ENCODE measurements around the gene RDM1.
"Not testable (repeated sequence)": the region's sequence is repeated elsewhere in the genome, so short reads cannot be mapped to it uniquely, and the experiment has no call there.

The RDM1 gene

GRCh38 chr17:35898283-35899070 lies 32.1 kb downstream of the RDM1 start:
- DNase-seq (ENCODE audit: low spot score), result no peak

- not testable (repeated sequence) for DNase-seq (ENCODE audit: low spot score)
Observed at GRCh38 chr17:35897772-35898171, 32.8 kb downstream of the RDM1 start.

GRCh38 chr17:35895636-35896587 lies 34.7 kb downstream of the RDM1 start:
- no peak for DNase-seq (ENCODE audit: low spot score)

- DNase-seq (ENCODE audit: low spot score), result no peak
Observed at GRCh38 chr17:35894206-35894605, 36.4 kb downstream of the RDM1 start.

GRCh38 chr17:35893751-35894150 lies 36.8 kb downstream of the RDM1 start:
- DNase-seq (ENCODE audit: low spot score), result no peak

GRCh38 chr17:35892091-35893035 lies 38.2 kb downstream of the RDM1 start:
- DNase-seq (ENCODE audit: low spot score), result no peak

- DNase-seq (ENCODE audit: low spot score), result no peak
Observed at GRCh38 chr17:35891269-35891668, 39.3 kb downstream of the RDM1 start.

- no peak for DNase-seq (ENCODE audit: low spot score)
Observed at GRCh38 chr17:35890774-35891155, 39.8 kb downstream of the RDM1 start.

GRCh38 chr17:35889818-35890773 lies 40.5 kb downstream of the RDM1 start:
- DNase-seq (ENCODE audit: low spot score), result peak; percentile 41

GRCh38 chr17:35889241-35889640 lies 41.3 kb downstream of the RDM1 start:
- DNase-seq (ENCODE audit: low spot score), result no peak

GRCh38 chr17:35879773-35880654 lies 50.6 kb downstream of the RDM1 start, which contains the start of gene CCL5:
Gene CCL5, minus strand, starts transcription at chr17:35880360.
- no peak for DNase-seq (ENCODE audit: low spot score)

GRCh38 chr17:35878361-35878760 lies 52.2 kb downstream of the RDM1 start:
- no peak for DNase-seq (ENCODE audit: low spot score)

GRCh38 chr17:35877345-35878029 lies 53.1 kb downstream of the RDM1 start:
- no peak for DNase-seq (ENCODE audit: low spot score)

GRCh38 chr17:35876534-35876933 lies 54.0 kb downstream of the RDM1 start:
- DNase-seq (ENCODE audit: low spot score), result no peak

GRCh38 chr17:35875800-35876139 lies 54.8 kb downstream of the RDM1 start:
- no peak for DNase-seq (ENCODE audit: low spot score)

- no peak for DNase-seq (ENCODE audit: low spot score)
Observed at GRCh38 chr17:35875072-35875799, 55.3 kb downstream of the RDM1 start.

- no peak for DNase-seq (ENCODE audit: low spot score)
Observed at GRCh38 chr17:35872196-35872980, 58.2 kb downstream of the RDM1 start.
